ENCODE measurements around the gene ARID4A.

DNA sequence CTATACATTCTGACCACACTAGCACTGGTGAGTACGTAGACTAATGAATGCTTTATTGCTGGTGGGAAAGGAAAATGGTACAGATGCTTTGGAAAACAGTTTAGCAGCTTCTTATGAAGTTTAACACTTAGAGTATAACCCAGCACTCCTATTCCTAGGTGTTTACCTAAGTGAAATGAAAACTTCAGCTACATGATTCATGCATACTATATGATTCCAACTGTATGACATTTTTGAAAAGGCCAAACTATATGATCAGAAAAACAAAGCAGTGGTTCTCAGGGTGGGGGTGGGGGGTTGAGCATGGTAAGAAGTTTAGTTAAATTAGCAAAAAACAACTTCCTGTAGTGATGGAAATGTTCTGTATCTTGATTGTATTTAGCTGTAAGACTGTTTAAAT, 22.1 kb upstream of the ARID4A start:
- TF ChIP-seq ZNF274 (IDR thresholded peaks at IDR 0.05; ENCODE audit: low read depth, low read length), result no peak
- no peak for TF ChIP-seq YY1 (IDR thresholded peaks at IDR 0.05; ENCODE audit: insufficient read depth, insufficient read length)
